ENCODE data around the gene MRAP2.
"Not testable (repeated sequence)": the region's sequence is repeated elsewhere in the genome, so short reads cannot be mapped to it uniquely, and the experiment has no call there.

MRAP2 gene

GRCh38 chr6:84027340-84028181 is 6.0 kb upstream of the MRAP2 start:
- DNase-seq (ENCODE audit: low read depth): peak; percentile 29
- H3K4me3 ChIP-seq (ENCODE audit: low read depth, low read length): no peak overlapping the region
- TF ChIP-seq, protein P1, sequence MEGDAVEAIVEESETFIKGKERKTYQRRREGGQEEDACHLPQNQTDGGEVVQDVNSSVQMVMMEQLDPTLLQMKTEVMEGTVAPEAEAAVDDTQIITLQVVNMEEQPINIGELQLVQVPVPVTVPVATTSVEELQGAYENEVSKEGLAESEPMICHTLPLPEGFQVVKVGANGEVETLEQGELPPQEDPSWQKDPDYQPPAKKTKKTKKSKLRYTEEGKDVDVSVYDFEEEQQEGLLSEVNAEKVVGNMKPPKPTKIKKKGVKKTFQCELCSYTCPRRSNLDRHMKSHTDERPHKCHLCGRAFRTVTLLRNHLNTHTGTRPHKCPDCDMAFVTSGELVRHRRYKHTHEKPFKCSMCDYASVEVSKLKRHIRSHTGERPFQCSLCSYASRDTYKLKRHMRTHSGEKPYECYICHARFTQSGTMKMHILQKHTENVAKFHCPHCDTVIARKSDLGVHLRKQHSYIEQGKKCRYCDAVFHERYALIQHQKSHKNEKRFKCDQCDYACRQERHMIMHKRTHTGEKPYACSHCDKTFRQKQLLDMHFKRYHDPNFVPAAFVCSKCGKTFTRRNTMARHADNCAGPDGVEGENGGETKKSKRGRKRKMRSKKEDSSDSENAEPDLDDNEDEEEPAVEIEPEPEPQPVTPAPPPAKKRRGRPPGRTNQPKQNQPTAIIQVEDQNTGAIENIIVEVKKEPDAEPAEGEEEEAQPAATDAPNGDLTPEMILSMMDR (IDR thresholded peaks at IDR 0.05; ENCODE audit: low read depth, low read length, missing control alignments): no peak
- in situ Hi-C loops (cut with HindIII; ENCODE audit: low sequenced_read_pairs): no loop called here

DNA sequence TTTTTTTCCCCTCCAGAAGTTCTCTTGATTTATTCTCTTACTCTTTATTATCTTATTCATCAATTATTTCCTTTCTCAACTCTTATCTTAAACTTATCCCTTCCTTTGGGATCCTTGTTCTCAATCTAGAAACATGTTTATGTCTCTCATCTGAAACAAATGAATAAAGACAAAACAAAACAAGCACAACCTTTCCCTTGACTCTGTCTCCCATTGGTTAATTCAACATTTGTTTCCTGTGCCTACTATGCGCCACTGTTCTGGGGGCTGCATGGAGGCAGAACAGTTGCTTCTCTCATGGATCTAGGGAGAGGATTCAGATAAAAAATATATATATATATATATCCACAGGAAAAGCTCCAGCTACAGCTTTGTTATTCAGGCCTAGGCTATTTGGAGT is 5.2 kb upstream of the MRAP2 start:
- no peak overlapping the region for H3K4me3 ChIP-seq (ENCODE audit: low read depth, low read length)
- no peak for DNase-seq (ENCODE audit: low read depth)
- TF ChIP-seq, protein P1 (IDR thresholded peaks at IDR 0.05; ENCODE audit: low read depth, low read length, missing control alignments): no peak
- in situ Hi-C loops (cut with HindIII; ENCODE audit: low sequenced_read_pairs): no loop called here

DNA sequence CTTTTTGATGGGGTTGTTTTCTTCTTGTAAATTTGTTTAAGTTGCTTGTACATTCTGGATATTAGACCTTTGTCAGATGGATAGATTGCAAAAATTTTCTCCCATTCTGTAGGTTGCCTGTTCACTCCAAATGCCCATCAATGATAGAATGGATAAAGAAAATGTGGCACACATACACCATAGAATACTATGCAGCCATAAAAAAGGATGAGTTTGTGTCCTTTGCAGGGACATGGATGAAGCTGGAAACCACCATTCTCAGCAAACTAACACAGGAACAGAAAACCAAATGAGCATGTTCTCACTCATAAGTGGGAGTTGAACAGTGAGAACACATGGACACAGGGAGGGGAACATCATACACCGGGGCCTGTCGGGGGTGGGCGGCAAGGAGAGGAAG is 1.6 kb upstream of the MRAP2 start:
- DNase-seq (ENCODE audit: low read depth); H3K4me3 ChIP-seq (ENCODE audit: low read depth, low read length); in situ Hi-C loops (cut with HindIII; ENCODE audit: low sequenced_read_pairs): not testable (repeated sequence)

DNA sequence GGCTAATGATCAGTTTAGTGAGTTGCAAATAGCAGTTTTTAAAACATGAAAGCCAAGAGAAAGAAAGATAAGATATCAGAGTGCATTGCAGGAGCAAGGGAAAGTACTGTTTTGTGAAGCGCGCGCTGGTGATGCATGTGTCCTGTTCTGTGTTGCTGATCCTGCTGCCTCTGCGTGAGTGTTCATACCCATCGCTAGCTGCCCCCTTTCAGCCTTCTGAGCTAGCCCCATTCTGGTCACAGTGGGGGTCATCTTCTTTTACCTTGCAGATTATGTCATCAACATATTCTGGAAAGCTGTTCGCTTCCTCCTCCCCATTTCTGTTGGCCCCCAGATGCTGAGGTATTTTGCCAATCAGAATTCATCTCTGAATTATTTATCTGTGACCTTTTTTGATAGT is 1.9 kb downstream of the MRAP2 start:
- no peak for DNase-seq (ENCODE audit: low read depth)
- TF ChIP-seq, protein P1 (IDR thresholded peaks at IDR 0.05; ENCODE audit: low read depth, low read length, missing control alignments): no peak
- no peak overlapping the region for H3K4me3 ChIP-seq (ENCODE audit: low read depth, low read length)
- in situ Hi-C loops (cut with HindIII; ENCODE audit: low sequenced_read_pairs): no loop called here

DNA sequence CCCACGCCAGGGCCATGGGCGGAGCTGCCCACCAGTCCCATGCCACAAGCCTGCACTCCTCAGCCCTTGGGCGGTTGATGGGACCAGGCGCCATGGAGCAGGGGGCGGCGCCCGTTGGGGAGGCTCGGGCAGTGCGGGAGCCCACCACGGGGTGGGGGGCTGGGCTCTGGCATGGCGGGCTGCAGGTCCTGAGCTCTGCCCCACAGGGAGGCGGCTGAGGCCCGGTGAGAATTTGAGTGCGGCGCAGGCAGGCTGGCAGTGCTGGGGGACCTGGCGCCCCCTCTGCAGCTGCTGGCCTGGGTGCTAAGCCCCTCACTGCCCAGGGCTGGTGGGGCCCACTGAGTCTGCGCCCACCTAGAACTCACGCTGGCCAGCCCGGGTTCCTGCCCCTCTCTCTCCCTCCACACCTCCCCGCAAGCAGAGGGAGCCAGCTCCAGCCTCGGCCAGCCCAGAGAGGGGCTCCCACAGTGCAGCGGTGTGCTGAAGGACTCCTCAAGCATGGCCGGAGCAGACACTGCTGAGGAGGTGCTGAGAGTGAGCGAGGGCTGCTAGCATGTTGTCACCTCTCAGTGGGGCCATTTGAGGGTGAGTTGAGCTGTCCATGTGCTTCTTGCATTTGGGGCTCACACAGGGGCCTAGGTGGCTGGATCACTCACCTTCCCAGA is 4.0 kb downstream of the MRAP2 start:
- H3K4me3 ChIP-seq (ENCODE audit: low read depth, low read length): no peak overlapping the region
- TF ChIP-seq, protein P1 (IDR thresholded peaks at IDR 0.05; ENCODE audit: low read depth, low read length, missing control alignments): no peak
- no peak for DNase-seq (ENCODE audit: low read depth)
- in situ Hi-C loops (cut with HindIII; ENCODE audit: low sequenced_read_pairs): no loop called here

- in situ Hi-C loops (cut with HindIII; ENCODE audit: low sequenced_read_pairs): no loop called here
- no peak overlapping the region for H3K4me3 ChIP-seq (ENCODE audit: low read depth, low read length)
- TF ChIP-seq, protein P1 (IDR thresholded peaks at IDR 0.05; ENCODE audit: low read depth, low read length, missing control alignments): no peak
- DNase-seq (ENCODE audit: low read depth): no peak
Measured at GRCh38 chr6:84042603-84043002, 9.0 kb downstream of the MRAP2 start.

- TF ChIP-seq, protein P1 (IDR thresholded peaks at IDR 0.05; ENCODE audit: low read depth, low read length, missing control alignments): no peak
- in situ Hi-C loops (cut with HindIII; ENCODE audit: low sequenced_read_pairs): no loop called here
- H3K4me3 ChIP-seq (ENCODE audit: low read depth, low read length): no peak overlapping the region
- no peak for DNase-seq (ENCODE audit: low read depth)
Measured at GRCh38 chr6:84043555-84043954, 10.0 kb downstream of the MRAP2 start.

Data from astrocyte of the cerebellum (primary cell).